ENCODE measurements around the gene ERICH4.
"Not testable (repeated sequence)": the region's sequence is repeated elsewhere in the genome, so short reads cannot be mapped to it uniquely, and the experiment has no call there.

The ERICH4 gene

DNA sequence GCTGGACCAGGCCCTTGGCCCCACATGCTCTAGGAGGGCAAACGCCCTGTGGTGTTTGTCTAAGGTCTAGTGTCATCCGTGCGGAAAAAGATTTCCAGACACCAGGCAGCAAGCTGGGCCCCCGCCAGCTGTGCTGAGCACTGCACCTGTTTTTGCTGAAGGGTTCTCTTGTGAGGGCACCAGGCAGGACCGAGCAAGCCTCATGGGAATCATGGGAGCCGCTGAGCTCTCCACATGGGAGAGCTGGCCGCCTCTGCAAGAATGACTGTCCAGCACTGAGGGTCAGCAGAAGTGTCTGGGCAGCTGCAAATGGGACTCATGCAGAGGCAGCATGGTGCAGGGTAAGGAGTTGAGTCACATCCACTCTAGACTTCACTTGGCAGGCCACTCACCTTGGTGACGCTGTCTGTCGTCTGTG lies 27.8 kb upstream of the ERICH4 start:
- no peak for DNase-seq

DNA sequence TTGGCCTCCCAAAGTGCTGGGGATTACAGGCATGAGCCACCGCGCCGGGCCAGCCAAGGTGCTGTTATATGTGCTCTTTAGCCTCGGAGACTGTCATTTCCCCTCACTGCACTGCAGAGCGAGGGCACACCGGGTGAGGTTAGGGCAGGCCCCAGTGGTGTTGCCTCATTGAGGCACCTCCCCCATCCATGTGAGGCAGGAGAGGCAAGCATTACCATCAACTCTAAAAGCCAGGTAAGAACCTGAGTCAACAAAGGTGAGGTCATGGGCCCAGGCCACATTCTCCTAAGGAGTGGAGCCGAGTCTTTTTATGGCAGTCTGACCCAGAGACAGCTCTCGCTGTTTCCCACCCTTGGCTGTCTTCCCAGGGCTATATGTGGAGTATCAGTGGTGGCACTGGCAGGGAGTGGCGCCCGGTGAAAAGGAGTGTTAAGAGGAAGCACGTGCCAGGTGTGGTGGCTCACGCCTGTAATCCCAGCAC lies 26.7 kb upstream of the ERICH4 start:
- no peak for DNase-seq

DNA sequence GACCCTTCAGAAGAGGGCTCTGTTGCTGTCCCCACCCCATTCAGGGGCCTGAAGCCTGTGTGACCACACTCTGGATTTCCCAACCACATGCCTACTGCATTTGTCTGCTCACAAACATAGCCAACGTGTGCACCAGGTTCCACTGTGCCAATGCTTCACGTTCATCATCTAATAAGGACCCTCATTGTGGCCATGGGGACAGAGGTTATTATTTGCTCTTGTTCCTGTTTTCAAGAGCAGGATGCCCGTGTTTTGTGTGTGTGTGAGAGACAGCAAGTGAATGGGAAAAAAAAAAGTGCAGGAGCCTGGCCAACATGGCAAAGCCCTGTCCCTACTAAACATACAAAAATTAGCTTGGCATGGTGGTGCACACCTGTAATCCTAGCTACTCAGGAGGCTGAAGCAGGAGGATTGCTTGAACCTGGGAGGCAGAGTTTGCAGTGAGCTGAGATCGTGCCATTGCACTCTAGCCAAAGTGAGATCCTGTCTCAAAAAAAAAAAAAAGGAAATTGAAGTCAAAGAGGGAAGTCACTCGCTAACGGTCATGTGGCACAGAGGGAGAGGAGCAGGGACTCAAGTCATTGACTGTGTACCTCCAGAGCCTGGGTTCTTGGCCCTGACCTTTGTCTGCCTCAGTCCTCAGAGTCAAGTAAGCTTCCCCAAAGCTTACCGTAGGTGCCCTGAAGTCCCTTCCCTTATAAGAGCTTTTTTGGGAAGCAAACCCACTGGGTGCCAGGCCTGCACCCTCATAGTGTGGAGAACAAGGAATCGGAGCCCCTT lies 22.7 kb upstream of the ERICH4 start:
- DNase-seq, result no peak

DNA sequence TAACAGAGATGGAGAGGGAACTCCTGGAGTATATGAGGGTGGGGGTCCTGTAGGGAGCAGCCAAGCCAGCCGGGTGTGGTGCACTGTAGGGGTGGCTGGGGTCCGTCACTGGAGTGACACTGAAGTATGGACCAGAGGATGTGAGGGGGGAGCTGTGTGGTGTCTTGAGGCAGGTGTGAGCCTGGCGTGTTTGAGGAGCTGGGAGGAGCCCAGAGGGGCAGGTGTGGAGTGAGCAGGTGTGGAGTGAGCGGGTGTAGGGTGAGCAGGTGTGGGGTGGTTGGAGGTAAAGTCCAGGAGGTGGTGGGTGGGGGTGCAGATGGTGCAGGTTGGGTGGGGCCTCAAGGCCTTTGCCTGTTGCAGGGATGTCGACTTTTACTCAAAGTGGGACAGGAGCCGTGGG lies 21.6 kb upstream of the ERICH4 start:
- no peak for DNase-seq

DNA sequence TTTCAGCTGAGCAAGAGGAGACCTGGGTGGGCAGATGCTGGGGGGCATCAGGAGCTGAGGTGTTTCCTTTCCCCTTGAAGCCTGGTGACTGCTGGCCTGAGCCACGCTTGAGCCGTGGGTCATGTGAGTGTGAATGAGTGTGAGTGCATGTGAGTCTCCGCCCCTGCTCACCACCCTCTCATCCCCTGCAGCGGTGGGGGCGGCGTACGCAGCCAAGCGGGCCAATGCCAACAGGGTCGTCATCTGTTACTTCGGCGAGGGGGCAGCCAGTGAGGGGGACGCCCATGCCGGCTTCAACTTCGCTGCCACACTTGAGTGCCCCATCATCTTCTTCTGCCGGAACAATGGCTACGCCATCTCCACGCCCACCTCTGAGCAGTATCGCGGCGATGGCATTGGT lies 21.0 kb upstream of the ERICH4 start:
- DNase-seq, result no peak

DNA sequence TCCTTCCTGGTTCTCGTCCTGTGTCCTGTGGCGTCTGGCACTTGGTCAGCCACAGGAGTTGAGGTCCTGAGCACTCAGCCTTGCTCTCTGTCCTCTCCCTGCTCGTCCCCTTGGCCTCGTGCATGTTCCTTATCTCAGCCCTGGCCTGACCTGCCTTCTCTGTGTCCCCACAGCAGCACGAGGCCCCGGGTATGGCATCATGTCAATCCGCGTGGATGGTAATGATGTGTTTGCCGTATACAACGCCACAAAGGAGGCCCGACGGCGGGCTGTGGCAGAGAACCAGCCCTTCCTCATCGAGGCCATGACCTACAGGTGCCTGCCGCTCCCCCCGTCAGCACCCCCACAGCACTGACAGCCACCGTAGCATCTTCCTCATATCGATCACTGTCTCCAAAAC lies 20.5 kb upstream of the ERICH4 start:
- no peak for DNase-seq

DNA sequence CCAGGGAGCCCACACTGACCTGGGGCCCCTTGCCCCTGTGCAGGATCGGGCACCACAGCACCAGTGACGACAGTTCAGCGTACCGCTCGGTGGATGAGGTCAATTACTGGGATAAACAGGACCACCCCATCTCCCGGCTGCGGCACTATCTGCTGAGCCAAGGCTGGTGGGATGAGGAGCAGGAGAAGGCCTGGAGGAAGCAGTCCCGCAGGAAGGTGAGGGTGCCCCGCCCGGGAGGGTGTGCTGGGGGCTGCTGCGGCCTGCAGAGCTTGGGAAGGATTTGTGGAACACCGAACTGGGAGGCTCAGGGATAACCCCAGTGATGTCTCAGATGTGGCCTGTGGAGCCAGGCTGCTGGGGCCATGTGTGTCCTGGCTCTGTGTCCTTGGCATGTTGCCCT lies 20.0 kb upstream of the ERICH4 start:
- DNase-seq, result no peak

DNA sequence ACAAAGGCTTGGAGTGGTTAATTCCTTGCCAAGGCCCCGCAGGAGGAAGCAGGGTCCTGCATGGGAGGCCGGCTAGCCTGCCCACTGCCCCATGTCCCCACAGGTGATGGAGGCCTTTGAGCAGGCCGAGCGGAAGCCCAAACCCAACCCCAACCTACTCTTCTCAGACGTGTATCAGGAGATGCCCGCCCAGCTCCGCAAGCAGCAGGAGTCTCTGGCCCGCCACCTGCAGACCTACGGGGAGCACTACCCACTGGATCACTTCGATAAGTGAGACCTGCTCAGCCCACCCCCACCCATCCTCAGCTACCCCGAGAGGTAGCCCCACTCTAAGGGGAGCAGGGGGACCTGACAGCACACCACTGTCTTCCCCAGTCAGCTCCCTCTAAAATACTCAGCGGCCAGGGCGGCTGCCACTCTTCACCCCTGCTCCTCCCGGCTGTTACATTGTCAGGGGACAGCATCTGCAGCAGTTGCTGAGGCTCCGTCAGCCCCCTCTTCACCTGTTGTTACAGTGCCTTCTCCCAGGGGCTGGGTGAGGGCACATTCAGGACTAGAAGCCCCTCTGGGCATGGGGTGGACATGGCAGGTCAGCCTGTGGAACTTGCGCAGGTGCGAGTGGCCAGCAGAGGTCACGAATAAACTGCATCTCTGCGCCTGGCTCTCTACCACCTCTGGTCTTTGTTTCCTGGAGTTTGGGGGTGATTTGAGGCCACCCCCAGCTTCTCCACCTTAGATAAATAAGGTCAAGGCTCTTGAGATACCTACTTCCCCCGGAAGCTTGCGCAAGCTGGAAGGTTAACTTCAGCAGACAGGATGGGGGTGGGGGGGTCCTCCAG lies 18.4 kb upstream of the ERICH4 start:
- DNase-seq, result no peak

DNA sequence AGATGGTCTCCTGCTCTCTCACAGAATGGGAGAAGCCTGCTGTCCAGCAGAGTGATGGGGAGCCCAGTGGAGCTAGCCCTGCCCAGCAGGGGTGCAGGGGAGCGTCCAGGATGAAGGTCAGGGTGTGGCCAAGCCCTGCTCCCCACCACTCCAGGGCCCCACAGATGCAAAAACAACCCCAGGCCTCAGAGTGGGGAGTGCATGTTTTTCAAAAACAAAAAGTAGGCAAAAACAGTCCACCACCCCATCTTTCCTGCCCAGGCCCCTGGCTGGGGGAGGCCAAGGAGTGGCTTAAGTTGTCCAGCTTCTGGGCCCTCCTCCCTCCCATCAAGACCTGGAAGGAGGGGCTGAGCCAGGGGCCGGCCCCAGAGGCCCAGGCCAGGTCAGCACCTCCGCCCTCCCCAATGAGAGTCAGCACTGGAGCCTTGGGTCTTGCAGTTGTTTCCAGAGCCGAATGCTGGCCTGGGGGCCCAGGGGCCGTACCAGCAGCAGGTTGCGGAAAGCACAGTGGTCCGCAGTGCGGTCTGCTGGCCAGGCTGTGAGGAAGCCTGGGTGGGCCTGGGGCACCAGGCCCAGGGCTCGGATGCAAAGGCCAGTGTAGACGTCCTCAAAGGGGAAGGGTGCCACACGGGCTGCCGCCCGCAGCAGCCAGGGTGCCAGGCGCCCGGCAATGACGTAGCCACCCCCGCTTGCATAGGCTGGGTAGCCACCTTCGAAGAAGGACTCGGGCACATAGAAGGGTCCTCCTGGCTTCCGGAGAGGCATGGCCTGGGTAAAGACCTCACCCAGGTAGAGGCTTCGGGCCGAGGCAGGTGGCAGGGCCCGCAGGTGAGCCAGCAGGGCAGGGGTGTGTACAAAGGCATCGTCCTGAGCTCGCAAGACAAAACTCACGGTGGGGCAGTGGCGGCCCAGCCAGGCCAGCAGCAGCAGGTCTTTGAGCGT lies 17.5 kb upstream of the ERICH4 start:
- no peak for DNase-seq

DNA sequence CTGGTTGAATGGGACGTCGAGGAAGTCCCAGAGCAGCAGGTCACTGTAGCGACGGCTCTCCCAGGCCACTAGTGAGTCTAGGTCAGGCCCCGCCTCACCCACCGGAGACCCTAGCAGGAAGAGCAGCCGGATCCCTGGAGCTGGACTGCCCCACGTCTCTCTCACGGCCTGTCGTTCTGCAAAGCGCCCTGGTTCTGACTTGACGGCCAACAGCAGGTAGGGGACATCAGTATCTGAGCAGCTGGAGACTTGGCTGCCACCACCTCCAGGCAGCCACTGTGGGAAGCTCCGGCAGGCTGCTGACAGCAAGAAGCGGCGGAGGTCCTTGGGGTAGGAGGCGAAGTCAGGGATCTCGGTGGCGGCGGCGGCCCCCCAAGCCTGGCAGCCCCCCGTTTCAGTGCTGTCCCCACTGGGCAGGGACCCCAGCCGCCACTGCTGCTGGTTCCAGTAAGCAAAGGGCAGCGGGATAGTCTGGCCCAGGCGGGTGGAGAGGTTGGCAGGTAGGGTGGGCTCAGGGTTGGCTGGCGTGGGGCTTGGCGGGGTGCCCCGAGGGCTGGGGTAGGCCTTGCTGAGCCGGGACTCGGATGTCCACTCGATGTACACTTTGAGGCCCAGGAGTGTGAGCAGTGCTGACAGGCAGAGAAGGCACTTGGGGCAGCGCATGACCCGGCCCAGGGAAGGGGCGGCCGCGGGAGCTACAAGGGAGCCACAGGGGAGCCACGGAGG lies 16.7 kb upstream of the ERICH4 start:
- no peak for DNase-seq

DNA sequence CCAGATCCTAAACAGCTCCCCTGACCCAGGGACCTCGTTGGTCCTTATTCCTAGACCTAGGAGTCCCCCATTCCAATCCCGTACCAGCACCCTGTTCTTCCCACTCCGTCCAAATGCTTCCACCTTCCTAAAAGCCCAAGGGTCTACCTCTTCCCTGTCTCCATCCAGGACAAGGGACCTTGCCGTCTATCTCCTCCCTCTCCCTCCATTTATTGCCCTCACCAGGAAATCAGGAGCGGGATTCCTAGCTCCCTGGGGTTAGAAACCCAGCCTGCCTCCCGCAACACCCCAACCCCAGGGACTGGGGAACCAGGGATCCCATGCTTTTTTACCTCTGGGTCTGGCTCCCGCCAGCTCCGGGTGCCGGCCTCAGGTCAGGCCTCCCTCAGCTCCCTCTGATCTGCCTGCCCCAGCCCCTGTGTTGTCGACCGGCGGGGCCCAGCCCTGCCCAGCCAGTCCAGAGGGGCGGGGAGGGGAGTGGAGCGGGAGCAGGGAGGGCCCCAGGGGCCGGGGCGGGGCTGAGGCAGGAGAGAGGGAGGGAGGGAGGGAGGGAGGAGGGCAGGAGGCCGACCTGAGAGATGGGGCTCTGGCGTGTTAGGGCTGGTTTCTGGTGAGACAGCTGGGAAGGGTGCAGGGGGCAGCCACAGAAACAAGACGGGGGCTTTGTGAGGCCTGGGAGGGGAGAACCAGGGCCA lies 15.9 kb upstream of the ERICH4 start, which contains the start of gene B3GNT8:
Gene B3GNT8, minus strand, starts transcription at position 423 of the 695 bp plus-strand sequence. CDS start 596 bp downstream, outside the sequence.
- peak; percentile 39 for DNase-seq

DNA sequence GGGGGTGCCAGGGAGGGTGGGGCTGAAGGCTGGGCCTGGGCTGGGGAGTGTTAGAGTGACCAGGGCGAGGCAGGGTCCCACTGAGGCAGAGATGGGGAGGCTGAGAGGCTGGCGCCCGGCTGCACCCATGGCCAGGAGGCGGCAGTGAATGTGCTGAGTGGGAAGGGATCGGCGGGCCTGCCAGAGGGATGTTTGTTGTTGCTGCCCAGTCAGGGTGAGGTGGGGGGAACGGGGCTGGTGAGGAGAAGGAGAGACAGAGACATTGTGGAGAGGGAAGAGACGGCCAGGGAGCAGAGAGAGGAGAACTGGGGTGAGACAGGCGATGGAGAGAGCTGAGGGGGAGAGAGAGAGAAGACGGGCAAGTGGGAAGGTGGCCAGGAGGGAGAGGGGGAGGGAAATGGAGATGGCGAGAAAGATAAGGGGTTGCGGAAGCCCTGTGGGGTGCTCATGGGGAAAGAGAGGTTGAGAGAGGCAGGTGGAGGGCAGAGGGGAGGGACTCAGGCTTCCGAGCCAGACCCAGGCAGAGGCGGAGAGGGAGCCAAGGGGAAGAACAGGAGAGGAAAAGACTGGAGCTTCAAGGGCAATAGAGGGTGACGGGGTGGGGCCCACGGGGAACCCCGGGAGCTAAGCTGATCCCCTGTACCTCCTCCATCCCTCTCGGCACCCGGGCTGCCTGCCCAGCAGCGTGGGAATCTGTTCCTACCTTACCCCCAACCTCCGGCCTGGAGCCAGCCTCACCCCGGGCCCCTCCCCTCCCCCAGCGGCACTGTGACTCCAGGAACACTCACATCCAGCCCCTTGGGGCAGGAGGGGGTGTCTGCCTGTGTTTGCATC lies 15.1 kb upstream of the ERICH4 start:
- peak; percentile 35 for DNase-seq

DNA sequence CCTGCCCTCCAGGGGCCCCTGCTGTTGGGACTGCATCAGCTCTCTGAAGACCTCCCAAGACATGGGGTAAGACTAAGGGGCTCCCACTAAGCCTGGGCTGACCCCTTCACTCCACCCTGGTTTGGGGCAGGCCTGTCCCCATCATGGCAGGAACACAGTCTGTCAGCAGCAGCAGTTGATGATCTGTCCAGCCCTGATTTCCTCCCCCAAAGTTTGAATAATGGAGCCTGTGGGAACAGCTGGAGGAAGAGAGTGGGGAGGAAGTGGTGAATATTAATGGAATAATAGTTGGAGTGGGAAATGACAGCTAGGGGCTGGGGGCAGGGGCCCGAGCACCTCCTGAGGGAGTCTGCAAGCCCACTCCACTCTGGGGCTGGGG lies 14.5 kb upstream of the ERICH4 start:
- DNase-seq, result no peak

DNA sequence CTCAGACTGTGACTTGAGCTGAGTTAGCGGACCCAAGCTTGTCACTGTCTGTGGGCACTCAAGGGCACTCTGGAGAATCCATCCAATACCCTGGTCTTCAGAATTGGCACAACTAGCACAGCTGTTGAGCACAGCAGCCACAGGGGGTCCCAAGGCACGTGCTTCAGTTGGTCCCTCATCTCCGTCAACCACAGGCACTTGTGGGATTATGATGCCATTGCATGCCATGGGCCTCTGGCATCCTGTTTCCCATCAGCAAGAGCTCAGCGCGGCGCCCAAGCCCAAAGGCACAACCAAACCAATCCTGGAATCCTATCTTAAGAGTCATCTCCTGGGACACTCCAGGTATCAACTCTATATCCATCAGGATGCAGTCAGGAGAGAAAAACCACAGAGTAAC lies 12.0 kb upstream of the ERICH4 start:
- DNase-seq, result no peak

DNA sequence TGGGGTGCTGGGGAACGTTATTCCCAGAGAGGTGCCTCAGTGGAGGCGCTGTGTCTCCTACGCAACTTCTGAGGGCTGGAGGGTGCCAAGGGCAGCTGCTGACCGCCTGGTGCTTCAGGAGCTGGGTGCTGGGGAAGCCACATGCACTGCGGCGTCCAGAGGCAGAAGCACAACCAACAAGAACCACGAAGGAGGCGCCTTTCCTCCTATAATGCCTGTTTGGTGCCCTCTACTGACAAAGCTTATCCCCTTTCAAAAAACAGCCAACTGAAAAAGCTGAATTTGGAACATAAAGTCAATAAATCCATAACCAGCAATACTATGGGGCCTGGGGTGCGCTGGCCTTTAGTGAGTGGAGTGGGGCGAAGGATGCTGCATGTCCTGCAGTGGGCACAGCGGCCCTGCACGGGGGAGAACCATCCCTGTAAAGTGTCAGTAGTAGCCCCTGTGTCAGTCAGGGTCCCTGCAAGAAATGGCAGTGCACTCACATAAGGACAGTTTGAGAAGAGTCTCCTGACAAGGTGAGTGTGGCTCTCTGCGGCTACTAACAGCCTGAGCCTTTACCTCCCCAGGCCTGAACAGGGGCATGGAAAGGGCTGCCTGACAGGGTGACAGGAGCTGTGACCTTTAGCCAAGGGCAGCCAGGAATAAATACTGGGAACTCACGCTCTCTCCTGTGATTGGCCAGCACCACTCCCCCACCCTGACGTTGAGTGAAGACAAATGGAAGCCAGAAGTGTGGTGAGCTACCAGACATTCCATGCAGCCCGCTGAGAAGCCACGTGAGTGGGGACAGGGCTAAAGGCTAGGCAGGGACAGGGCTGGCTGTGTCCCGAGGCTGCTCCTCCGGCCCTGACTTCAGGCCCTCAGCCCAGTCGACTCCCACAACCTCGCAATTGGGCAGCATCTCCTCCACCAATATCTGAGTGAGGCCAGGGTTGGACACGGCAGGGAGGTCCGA lies 11.2 kb upstream of the ERICH4 start:
- DNase-seq, result no peak

DNA sequence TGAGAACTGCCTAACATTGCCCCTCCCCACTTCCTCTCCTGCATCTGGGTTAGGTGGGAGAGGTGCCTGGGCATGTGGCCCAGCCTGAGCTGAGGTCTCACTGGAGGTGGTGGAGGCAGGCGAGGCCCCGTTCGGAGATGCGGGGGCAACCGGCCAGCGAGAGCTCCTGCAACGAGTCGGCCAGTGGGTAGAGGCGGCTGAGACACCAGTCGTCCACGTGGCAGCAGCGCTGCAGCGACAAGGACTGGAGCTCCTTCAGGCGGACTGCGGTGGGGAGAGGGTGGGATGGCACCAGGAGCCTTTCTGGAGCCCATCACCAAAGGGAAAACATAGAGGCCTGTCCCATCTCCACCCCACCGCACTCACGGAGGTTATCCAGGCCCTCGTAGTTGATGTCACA lies 9.8 kb upstream of the ERICH4 start:
- no peak for DNase-seq

DNA sequence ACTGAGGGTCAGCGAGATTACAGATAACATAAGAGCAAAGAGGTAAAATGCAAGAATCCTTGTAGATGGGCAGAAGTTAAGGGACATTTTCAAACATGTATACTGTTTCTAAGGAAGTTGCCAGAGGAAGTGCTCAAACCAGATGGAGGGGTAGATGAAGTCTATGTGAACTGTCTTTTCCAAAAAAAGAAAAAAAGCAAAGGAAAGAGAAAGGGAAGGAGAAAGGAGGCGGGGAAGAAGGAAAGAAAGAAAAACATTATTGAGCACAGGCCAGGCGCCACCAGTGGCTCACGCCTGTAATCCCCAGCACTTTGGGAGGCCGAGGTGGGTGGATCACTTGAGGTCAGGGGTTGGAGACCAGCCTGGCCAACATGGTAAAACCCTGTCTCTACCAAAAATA lies 8.5 kb upstream of the ERICH4 start:
- no peak for DNase-seq

DNA sequence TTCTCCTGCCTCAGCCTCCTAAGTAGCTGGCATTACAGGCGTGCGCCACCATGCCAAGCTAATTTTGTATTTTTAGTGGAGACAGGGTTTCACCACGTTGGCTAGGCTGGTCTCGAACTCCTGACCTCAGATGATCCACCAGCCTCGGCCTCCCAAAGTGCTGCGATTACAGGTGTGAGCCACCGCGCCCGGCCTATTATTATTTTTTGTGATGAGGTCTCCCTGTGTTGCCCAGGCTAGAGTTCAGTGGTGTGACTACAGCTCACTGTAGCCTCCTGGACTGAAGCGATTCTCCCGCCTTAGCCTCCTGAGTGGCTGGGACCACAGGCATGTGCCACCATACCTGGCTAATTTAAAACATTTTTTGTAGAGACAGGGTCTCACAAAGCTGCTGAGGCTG lies 7.6 kb upstream of the ERICH4 start:
- not testable (repeated sequence) for DNase-seq

DNA sequence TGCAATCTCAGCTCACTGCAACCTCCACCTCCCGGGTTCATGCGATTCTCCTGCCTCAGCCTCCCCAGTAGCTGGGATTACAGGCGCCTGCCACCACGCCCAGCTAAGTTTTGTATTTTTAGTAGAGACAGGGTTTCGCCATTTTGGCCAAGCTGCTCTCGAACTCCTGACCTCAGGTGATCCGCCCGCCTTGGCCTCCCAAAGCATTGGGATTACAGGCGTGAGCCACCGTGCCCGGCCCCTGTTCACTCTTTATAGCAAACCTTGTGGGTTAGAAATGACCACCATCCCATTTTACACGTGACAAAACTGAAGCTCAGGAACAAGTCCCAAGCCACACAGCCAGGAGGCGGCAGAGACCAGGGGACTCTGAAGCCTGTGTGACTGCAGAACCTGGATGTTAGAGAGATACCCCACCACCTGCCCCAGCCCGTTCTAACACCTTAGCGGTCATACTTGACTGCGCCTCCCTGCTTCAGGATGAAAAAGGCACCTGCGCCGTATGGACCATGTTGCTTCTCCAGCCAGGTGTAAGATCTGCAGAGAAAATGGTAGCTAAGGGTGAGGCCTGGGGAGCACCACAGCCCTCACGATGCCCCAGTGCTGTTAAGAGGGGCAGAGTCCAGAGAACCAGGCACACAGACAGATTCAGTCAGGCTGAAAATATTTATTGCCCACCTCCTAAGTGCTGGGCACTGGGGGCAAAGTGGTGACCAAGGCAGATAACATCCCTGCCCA lies 6.9 kb upstream of the ERICH4 start:
- no peak for DNase-seq
